ENCODE results near the gene ALG14. TPM values are rescaled to one million over a fixed set of nuclear protein-coding genes. Genes with fewer than 3 reads are reported as not detected.

ALG14 gene
- polyA plus RNA-seq, 1 of the 3 experiments (the other 2 are of a cell fraction): 2.5 TPM

- Histone ChIP-seq H3K79me2 (ENCODE audit: insufficient read depth) (no peaks in the 10 kb centered on the region; the same call in 1 of the 2 replicates), H3K4me1 (ENCODE audit: control insufficient read depth in 1 of 2, insufficient read depth in 2 of 2, low read depth in 1 of 2, low read length in 1 of 2) (peaks cover 5% of the 10 kb centered on the region in 2 experiments; a peak in 2 of 4 replicates), H3F3A (replicated peaks; ENCODE audit: insufficient read depth) (peaks cover 15% of the 10 kb centered on the region), H3K9me3 (peaks cover 10% of the 10 kb centered on the region), H4K20me1 (ENCODE audit: insufficient read depth) (no peaks in the 10 kb centered on the region), H3K9me2 (no peaks in the 10 kb centered on the region), H3K4me2 (no peak overlapping the region), H3K36me3 (replicated peaks in 1 of 2; ENCODE audit: control insufficient read depth in 1 of 2, insufficient read depth in 2 of 2, low read length in 1 of 2) (peaks cover 2 to 17% of the 10 kb centered on the region in 2 experiments), H3K27me3 (ENCODE audit: insufficient read depth) (no peaks in the 10 kb centered on the region), H2AFZ (ENCODE audit: low read depth) (no peak overlapping the region), H3K4me3 (ENCODE audit: low read depth in 2 of 2, low read length in 1 of 2) (no peak overlapping the region), H3K9ac (no peak overlapping the region), H3K27ac (ENCODE audit: low read depth in 2 of 2, low read length in 1 of 2) (no peak overlapping the region)
- no peak for TF ChIP-seq SMC3 (IDR thresholded peaks at IDR 0.05; ENCODE audit: low read depth, low read length)
- TF ChIP-seq EP300 (IDR thresholded peaks at IDR 0.05; ENCODE audit: borderline replicate concordance in 1 of 2, low read depth in 1 of 2, low read length in 1 of 2): no peak
- no peak for TF ChIP-seq TAF1 (IDR thresholded peaks at IDR 0.05; ENCODE audit: borderline replicate concordance, low read depth, low read length)
- no peak for TF ChIP-seq RCOR1 (IDR thresholded peaks at IDR 0.05; ENCODE audit: low read length)
- TF ChIP-seq SIN3A (IDR thresholded peaks at IDR 0.05; ENCODE audit: borderline replicate concordance, low read depth, low read length): no peak
- no peak for TF ChIP-seq ZBTB33 (IDR thresholded peaks at IDR 0.05; ENCODE audit: borderline replicate concordance, low read depth)
- no peak for TF ChIP-seq TCF12 (IDR thresholded peaks at IDR 0.05)
- no peak for TF ChIP-seq JUND (IDR thresholded peaks at IDR 0.05)
- no peak for TF ChIP-seq EZH2phosphoT487 (IDR thresholded peaks at IDR 0.05; ENCODE audit: borderline replicate concordance, low read depth)
- no peak for TF ChIP-seq USF1 (IDR thresholded peaks at IDR 0.05; ENCODE audit: borderline replicate concordance, low read depth)
- TF ChIP-seq CHD2 (IDR thresholded peaks at IDR 0.05; ENCODE audit: low read length, partially characterized antibody): no peak
- no peak for TF ChIP-seq MEF2A (IDR thresholded peaks at IDR 0.05; ENCODE audit: borderline replicate concordance, low read depth)
- no peak for TF ChIP-seq RXRA (IDR thresholded peaks at IDR 0.05; ENCODE audit: borderline replicate concordance, low read depth)
- no peak for TF ChIP-seq YY1 (IDR thresholded peaks at IDR 0.05; ENCODE audit: low read depth)
- no peak for TF ChIP-seq USF2 (IDR thresholded peaks at IDR 0.05; ENCODE audit: borderline replicate concordance, low read depth, low read length)
- ChIA-PET CTCF (interaction anchor here (1.6 kb wide), 1 partner anchor 14 kb away, joined by 5 read pairs; no protein-coding TSS in a partner anchor), POLR2A (no interaction called here)
- no peak for DNase-seq
These were observed 43.8 kb downstream of the ALG14 start for GRCh38 chr1:95028954-95029353.

- 78% methylated on average over 4 of the region's 4 CpGs for WGBS (ENCODE audit: low lambda C conversion rate)
- Histone ChIP-seq H3K4me3 (ENCODE audit: low read depth in 2 of 2, low read length in 1 of 2) (no peak overlapping the region), H3K79me2 (ENCODE audit: insufficient read depth) (no peaks in the 10 kb centered on the region; the same call in 1 of the 2 replicates), H3K36me3 (replicated peaks in 1 of 2; ENCODE audit: control insufficient read depth in 1 of 2, insufficient read depth in 2 of 2, low read length in 1 of 2) (peaks cover 2 to 17% of the 10 kb centered on the region in 2 experiments), H3K27me3 (ENCODE audit: insufficient read depth) (no peaks in the 10 kb centered on the region), H2AFZ (ENCODE audit: low read depth) (no peak overlapping the region), H3K4me2 (no peak overlapping the region), H3K9me2 (no peaks in the 10 kb centered on the region), H3K9ac (no peak overlapping the region), H3K4me1 (ENCODE audit: control insufficient read depth in 1 of 2, insufficient read depth in 2 of 2, low read depth in 1 of 2, low read length in 1 of 2) (peaks cover 8 to 14% of the 10 kb centered on the region in 2 experiments), H3F3A (replicated peaks; ENCODE audit: insufficient read depth) (peaks cover 26% of the 10 kb centered on the region), H3K9me3 (peaks cover 10% of the 10 kb centered on the region), H3K27ac (ENCODE audit: low read depth in 2 of 2, low read length in 1 of 2) (no peak overlapping the region), H4K20me1 (ENCODE audit: insufficient read depth) (no peaks in the 10 kb centered on the region)
- CTCF ChIA-PET: no interaction called here
- POLR2A ChIA-PET: no interaction called here
- DNase-seq: no peak
- TF ChIP-seq CTCF (IDR thresholded peaks at IDR 0.05) (no peak), PBX3 (IDR thresholded peaks at IDR 0.05) (no peak), NFIC (IDR thresholded peaks at IDR 0.05; ENCODE audit: borderline replicate concordance) (no peak), TCF12 (IDR thresholded peaks at IDR 0.05) (no peak), ZBTB33 (IDR thresholded peaks at IDR 0.05; ENCODE audit: borderline replicate concordance, low read depth) (no peak), RFX5 (IDR thresholded peaks at IDR 0.05; ENCODE audit: low read length) (no peak), POLR2AphosphoS5 (IDR thresholded peaks at IDR 0.05; ENCODE audit: low read depth, low read length) (no peak)
These were observed 45.7 kb downstream of the ALG14 start for GRCh38 chr1:95027046-95027445.

All from SK-N-SH (cell line).